K562 (cell line): ENCODE measurements around the gene AKAP6. TPM values are rescaled to one million over a fixed set of nuclear protein-coding genes. Genes with fewer than 3 reads are reported as not detected.

ENCODE experiments used
- ATAC-seq: fragments of 200-7000 bp; cut with Tn5 transposase; 3 replicates; pipeline ENCODE4 v1.9.1; 2020; ENCODE audit warnings: moderate library complexity
- BruUV-seq: library from RNA; stranded (reverse); fragments of 400-500 nt; replicated peaks from 2 replicates; lab custom pipeline; 2021; lab: Mats Ljungman, UMichigan
- CTCF ChIA-PET: fragments of 300-600 bp; formaldehyde crosslinking; extraction: SDS; loops from one replicate; lab custom pipeline; 2021; ENCODE audit warnings: low intra/inter-chr PET ratio; lab: Yijun Ruan, JAX
- POLR2A ChIA-PET: fragments of 300-600, 350-650 bp; sonication (Branson Sonifier 250); formaldehyde crosslinking; extraction: SDS; loops from one replicate; lab custom pipeline; 2021; ENCODE audit warnings: antibody characterized with exemption, inconsistent platforms; lab: Yijun Ruan, JAX
- DNase-seq, 4 experiments: peaks; one replicate each; pipeline versions ENCODE4 v3.0.0 to v3.0.0-alpha.2; 2011 to 2018; ENCODE audit warnings: low spot score in 3 of 4, mixed read lengths in 3 of 4; ENCODE audit errors: extremely low read depth in 1 of 4
- FAIRE-seq: peaks from 2 replicates; lab custom pipeline; 2011; peaks lifted over from hg19 to GRCh38; lab: Jason Lieb, UNC
- H2AFZ ChIP-seq: 2 replicates; pipeline ENCODE4 v1.6.0; 2011; ENCODE audit warnings: low read depth, low read length, control low read depth, inconsistent platforms
- H3K27ac ChIP-seq: fragments of 200-600 bp; 3 replicates; pipeline ENCODE4 v1.8.0; 2011; ENCODE audit warnings: low read depth, mild to moderate bottlenecking, control low read depth, inconsistent platforms, low read length, moderate library complexity, mixed read lengths; ENCODE audit errors: extremely low read depth
- H3K27me3 ChIP-seq, 2 experiments: fragments of 300-600 bp in 1 of 2; 2 replicates in 1 of 2; 3 replicates in 1 of 2; pipeline versions ENCODE4 v1.6.0 to v1.8.0; 2011; ENCODE audit warnings: inconsistent platforms in 2 of 2, low read length in 2 of 2, mild to moderate bottlenecking in 1 of 2, mixed read lengths in 1 of 2, moderate library complexity in 1 of 2; ENCODE audit not compliant: control insufficient read depth in 2 of 2, insufficient read depth in 2 of 2
- H3K36me3 ChIP-seq: fragments of 300-600 bp; 3 replicates; pipeline ENCODE4 v1.8.0; 2011; ENCODE audit warnings: mild to moderate bottlenecking, low read length, inconsistent platforms; ENCODE audit not compliant: control insufficient read depth, insufficient read depth
- H3K4me1 ChIP-seq, 2 experiments: fragments of 200-600 bp in 1 of 2; replicated peaks in 1 of 2; 2 replicates in 1 of 2; 3 replicates in 1 of 2; pipeline versions ENCODE4 v1.5.1 to v1.8.0; 2011; ENCODE audit warnings: inconsistent platforms in 2 of 2, low read length in 2 of 2, mild to moderate bottlenecking in 1 of 2, mixed read lengths in 1 of 2, moderate library complexity in 1 of 2; ENCODE audit not compliant: control insufficient read depth in 2 of 2, insufficient read depth in 2 of 2
- H3K4me2 ChIP-seq: 2 replicates; pipeline ENCODE4 v1.6.1; 2011; ENCODE audit warnings: low read length, control low read depth, inconsistent platforms, mixed read lengths; ENCODE audit not compliant: insufficient read depth
- H3K4me3 ChIP-seq: fragments of 200-600 bp; sonication (generic), shearing (Covaris generic); 2 replicates; pipeline ENCODE4 v1.5.1; 2016; ENCODE audit warnings: control low read depth, inconsistent platforms
- H3K79me2 ChIP-seq: fragments of 200-600 bp; 3 replicates; pipeline ENCODE4 v1.8.0; 2011; ENCODE audit warnings: low read length, inconsistent platforms; ENCODE audit not compliant: control insufficient read depth, insufficient read depth
- H3K9ac ChIP-seq, 2 experiments: 2 replicates each; pipeline versions ENCODE4 v1.6.0 to v1.6.1; 2011; ENCODE audit warnings: low read depth in 2 of 2, low read length in 2 of 2, control low read depth in 1 of 2, inconsistent platforms in 1 of 2, mild to moderate bottlenecking in 1 of 2, mixed read lengths in 1 of 2; ENCODE audit not compliant: insufficient read depth in 1 of 2
- H3K9me1 ChIP-seq: one replicate; pipeline ENCODE4 v1.6.0; 2011; ENCODE audit warnings: inconsistent platforms, mild to moderate bottlenecking, low read length, moderate library complexity; ENCODE audit not compliant: control insufficient read depth, insufficient read depth
- H3K9me3 ChIP-seq: replicated peaks from 2 replicates; pipeline ENCODE4 v1.5.1; 2011; ENCODE audit warnings: low read depth, low read length, inconsistent platforms; ENCODE audit not compliant: control insufficient read depth, insufficient read depth
- H4K20me1 ChIP-seq: replicated peaks from 2 replicates; pipeline ENCODE4 v1.6.1; 2011; ENCODE audit warnings: low read length, inconsistent platforms, mixed read lengths; ENCODE audit not compliant: control insufficient read depth, insufficient read depth
- KDM4B ChIP-seq, 2 experiments: fragments of 450-650 bp in 1 of 2; sonication (generic) in 1 of 2; IDR thresholded peaks; 2 replicates each; pipeline ENCODE4 v1.6.1; 2016 to 2017; ENCODE audit warnings: borderline replicate concordance in 2 of 2, antibody characterized with exemption in 1 of 2, low read depth in 1 of 2, mild to moderate bottlenecking in 1 of 2
- MCM5 ChIP-seq: fragments of 450-650 bp; IDR thresholded peaks from 2 replicates; pipeline ENCODE4 v1.6.1; 2016; ENCODE audit warnings: low read depth
- POLR3G ChIP-seq: IDR thresholded peaks from 2 replicates; pipeline ENCODE4 v1.6.1; 2011; ENCODE audit not compliant: insufficient read length, insufficient replicate concordance; ENCODE audit errors: extremely low read depth
- RBM22 ChIP-seq: fragments of 200-400 bp; formaldehyde crosslinking; IDR thresholded peaks from 2 replicates; pipeline ENCODE4 v1.6.1; 2018; ENCODE audit warnings: low read length, low read depth; ENCODE audit not compliant: poor library complexity, severe bottlenecking
- TOE1 ChIP-seq, 2 experiments: fragments of 450-650 bp in 1 of 2; sonication (generic) in 1 of 2; formaldehyde crosslinking in 1 of 2; IDR thresholded peaks; 2 replicates each; pipeline versions ENCODE4 v1.7.1 to v1.8.0; 2016 to 2022; ENCODE audit warnings: borderline replicate concordance in 2 of 2, mild to moderate bottlenecking in 2 of 2, antibody characterized with exemption in 1 of 2, inconsistent platforms in 1 of 2, low read depth in 1 of 2, missing genetic modification reagents in 1 of 2, moderate library complexity in 1 of 2
- ZNF778 ChIP-seq: fragments of 450-650 bp; formaldehyde crosslinking; IDR thresholded peaks from 2 replicates; pipeline ENCODE4 v1.4.0; 2020; ENCODE audit warnings: mild to moderate bottlenecking, moderate library complexity
- WGBS: fragments of 100-300 bp; shearing (Covaris generic); methylation state at CpG from one replicate; pipeline ENCODE4 v1.1.6; 2016; ENCODE audit warnings: low coverage, mixed read lengths; ENCODE audit not compliant: insufficient coverage; ENCODE audit errors: missing lambda C conversion rate; 5-methylcytosine and 5-hydroxymethylcytosine counted together
- in situ Hi-C: fragments of 300-500 bp; cut with MboI; formaldehyde crosslinking; loops from 4 replicates; pipeline ENCODE4 v1.15.0; 2018; ENCODE audit warnings: inconsistent platforms, mixed read lengths
- intact Hi-C: fragments of 100-400 bp; cut with micrococcal nuclease; formaldehyde crosslinking; loops from 2 replicates; pipeline ENCODE4 v1.14.2; 2022
- polyA plus RNA-seq, 8 experiments: library from polyadenylated mRNA; depleted of rRNA in 4 of 8; stranded (reverse) in 5 of 8; unstranded in 3 of 8; fragments of >200 nt; fragmentation: Nextera tagmentation in 2 of 8; fragmentation: Illumina TruSeq in 1 of 8; extraction: Ambion mirVana in 2 of 8; extraction: Trizol in 1 of 8; gene quantifications; 2 replicates each; pipeline versions ENCODE4 v1.2.1 to v1.2.3, GENCODE V29; 2011 to 2014; ENCODE audit warnings: inconsistent platforms in 1 of 8, missing spikeins in 1 of 8
- total RNA-seq, 7 experiments: library from RNA; depleted of rRNA in 6 of 7; stranded (reverse); fragments of >200 nt in 6 of 7; fragmentation: Illumina TruSeq in 2 of 7; extraction: Trizol in 2 of 7; gene quantifications; 2 replicates each; pipeline versions ENCODE4 v1.2.1 to v1.2.3, GENCODE V29; 2011 to 2021; ENCODE audit warnings: low replicate concordance in 1 of 7
- TF ChIP-seq, protein P1 (sequence below), 2 experiments: fragments of 450-650 bp in 1 of 2; IDR thresholded peaks; 2 replicates each; pipeline ENCODE4 v1.6.1; 2011 to 2017; ENCODE audit warnings: low read depth in 2 of 2, antibody characterized with exemption in 1 of 2, borderline replicate concordance in 1 of 2, low read length in 1 of 2, mild to moderate bottlenecking in 1 of 2, mixed read lengths in 1 of 2; ENCODE audit not compliant: control insufficient read depth in 1 of 2
- TF ChIP-seq, protein P2 (sequence below), 2 experiments: IDR thresholded peaks; 2 replicates each; pipeline ENCODE4 v1.6.1; 2012; ENCODE audit warnings: improper control_type of control experiment in 2 of 2, low read depth in 2 of 2, low read length in 2 of 2, borderline replicate concordance in 1 of 2
- TF ChIP-seq, protein P3 (sequence below): fragments of 450-650 bp; IDR thresholded peaks from 2 replicates; pipeline ENCODE4 v1.6.1; 2017; ENCODE audit warnings: antibody characterized with exemption, mild to moderate bottlenecking

AKAP6 gene
- total and polyA plus RNA-seq, 9 of the 15 experiments (the other 6 are each of a cell fraction or from before 2014, with no cell fraction given) = 0.03 to 1.7 (median 0.48) TPM

DNA sequence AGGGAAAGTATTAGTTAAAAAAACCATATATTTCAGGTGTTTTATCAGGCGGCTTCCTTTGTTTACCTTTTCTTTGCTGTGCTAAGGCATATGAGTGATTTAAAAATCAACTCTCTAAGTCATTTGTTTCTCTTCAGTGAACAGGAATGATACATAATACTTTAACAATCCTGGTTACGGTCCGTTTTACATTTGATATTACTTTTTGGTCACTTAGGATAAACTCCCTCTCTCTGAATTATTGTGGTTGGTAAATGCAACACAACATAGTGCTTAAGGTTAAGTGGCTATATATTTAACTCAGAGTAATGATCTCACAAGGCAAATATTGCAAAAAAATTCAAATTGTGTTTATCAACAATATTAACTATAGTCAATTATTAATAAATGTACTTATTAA is 32.7 kb upstream of the AKAP6 start (continued):
- TF ChIP-seq TOE1 (IDR thresholded peaks at IDR 0.05; ENCODE audit: borderline replicate concordance) (no peak), TOE1 (CRISPR knock-in tag; IDR thresholded peaks at IDR 0.05; ENCODE audit: borderline replicate concordance, low read depth) (no peak), KDM4B (IDR thresholded peaks at IDR 0.05; ENCODE audit: borderline replicate concordance in 2 of 2, low read depth in 1 of 2) (no peak), ZNF778 (CRISPR knock-in tag) (no peak), MCM5 (no peak)
- TF ChIP-seq, protein P1, sequence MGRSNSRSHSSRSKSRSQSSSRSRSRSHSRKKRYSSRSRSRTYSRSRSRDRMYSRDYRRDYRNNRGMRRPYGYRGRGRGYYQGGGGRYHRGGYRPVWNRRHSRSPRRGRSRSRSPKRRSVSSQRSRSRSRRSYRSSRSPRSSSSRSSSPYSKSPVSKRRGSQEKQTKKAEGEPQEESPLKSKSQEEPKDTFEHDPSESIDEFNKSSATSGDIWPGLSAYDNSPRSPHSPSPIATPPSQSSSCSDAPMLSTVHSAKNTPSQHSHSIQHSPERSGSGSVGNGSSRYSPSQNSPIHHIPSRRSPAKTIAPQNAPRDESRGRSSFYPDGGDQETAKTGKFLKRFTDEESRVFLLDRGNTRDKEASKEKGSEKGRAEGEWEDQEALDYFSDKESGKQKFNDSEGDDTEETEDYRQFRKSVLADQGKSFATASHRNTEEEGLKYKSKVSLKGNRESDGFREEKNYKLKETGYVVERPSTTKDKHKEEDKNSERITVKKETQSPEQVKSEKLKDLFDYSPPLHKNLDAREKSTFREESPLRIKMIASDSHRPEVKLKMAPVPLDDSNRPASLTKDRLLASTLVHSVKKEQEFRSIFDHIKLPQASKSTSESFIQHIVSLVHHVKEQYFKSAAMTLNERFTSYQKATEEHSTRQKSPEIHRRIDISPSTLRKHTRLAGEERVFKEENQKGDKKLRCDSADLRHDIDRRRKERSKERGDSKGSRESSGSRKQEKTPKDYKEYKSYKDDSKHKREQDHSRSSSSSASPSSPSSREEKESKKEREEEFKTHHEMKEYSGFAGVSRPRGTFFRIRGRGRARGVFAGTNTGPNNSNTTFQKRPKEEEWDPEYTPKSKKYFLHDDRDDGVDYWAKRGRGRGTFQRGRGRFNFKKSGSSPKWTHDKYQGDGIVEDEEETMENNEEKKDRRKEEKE (IDR thresholded peaks at IDR 0.05; ENCODE audit: borderline replicate concordance in 1 of 2, control insufficient read depth in 1 of 2, low read depth in 2 of 2, low read length in 1 of 2) = no peak

DNA sequence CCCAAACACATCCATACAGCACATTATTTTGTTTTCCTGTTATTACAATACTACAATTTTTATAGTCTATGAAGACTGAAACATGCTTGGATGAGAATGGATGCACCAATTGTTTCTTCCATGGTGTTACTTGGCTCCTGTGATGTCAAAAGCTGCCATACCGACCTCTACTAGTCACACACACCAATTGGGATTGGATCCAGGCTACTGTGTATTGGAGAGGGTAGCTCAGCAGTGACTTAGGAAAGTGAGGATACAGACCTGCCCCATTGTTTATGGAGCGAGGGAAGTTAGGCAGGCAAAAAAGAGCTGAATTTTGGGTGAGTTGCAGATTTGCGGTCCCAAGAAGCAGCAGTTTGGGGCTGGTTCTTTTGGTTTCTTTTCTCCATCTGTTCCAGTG is 30.8 kb upstream of the AKAP6 start:
- FAIRE-seq (no peak), ATAC-seq (no peak), DNase-seq (no peak)
- in situ Hi-C loops (no loop called here), intact Hi-C loops (no loop called here)
- no peak overlapping the region for H2AFZ ChIP-seq
- CTCF ChIA-PET = no interaction called here
- H3K27me3 ChIP-seq = no peaks in the 10 kb centered on the region
- H3K79me2 ChIP-seq = no peaks in the 10 kb centered on the region
- no peak overlapping the region for H3K4me3 ChIP-seq
- H3K27ac ChIP-seq = no peak overlapping the region
- BruUV-seq = no TSS peak
- 62% methylated on average over 2 of the region's 3 CpGs for WGBS
- H3K4me1 ChIP-seq = no peaks in the 10 kb centered on the region
- POLR2A ChIA-PET = no interaction called here
- no peaks in the 10 kb centered on the region for H4K20me1 ChIP-seq
- no peaks in the 10 kb centered on the region for H3K9me3 ChIP-seq
- H3K36me3 ChIP-seq = no peaks in the 10 kb centered on the region
- H3K9ac ChIP-seq = no peak overlapping the region
- H3K4me2 ChIP-seq = no peak overlapping the region
- H3K9me1 ChIP-seq = no peaks in the 10 kb centered on the region
- TF ChIP-seq POLR3G (no peak), RBM22 (no peak)
- TF ChIP-seq, protein P2, sequence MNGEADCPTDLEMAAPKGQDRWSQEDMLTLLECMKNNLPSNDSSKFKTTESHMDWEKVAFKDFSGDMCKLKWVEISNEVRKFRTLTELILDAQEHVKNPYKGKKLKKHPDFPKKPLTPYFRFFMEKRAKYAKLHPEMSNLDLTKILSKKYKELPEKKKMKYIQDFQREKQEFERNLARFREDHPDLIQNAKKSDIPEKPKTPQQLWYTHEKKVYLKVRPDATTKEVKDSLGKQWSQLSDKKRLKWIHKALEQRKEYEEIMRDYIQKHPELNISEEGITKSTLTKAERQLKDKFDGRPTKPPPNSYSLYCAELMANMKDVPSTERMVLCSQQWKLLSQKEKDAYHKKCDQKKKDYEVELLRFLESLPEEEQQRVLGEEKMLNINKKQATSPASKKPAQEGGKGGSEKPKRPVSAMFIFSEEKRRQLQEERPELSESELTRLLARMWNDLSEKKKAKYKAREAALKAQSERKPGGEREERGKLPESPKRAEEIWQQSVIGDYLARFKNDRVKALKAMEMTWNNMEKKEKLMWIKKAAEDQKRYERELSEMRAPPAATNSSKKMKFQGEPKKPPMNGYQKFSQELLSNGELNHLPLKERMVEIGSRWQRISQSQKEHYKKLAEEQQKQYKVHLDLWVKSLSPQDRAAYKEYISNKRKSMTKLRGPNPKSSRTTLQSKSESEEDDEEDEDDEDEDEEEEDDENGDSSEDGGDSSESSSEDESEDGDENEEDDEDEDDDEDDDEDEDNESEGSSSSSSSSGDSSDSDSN (IDR thresholded peaks at IDR 0.05; ENCODE audit: borderline replicate concordance in 1 of 2, low read depth in 2 of 2, low read length in 2 of 2) = no peak
- TF ChIP-seq, protein P3, sequence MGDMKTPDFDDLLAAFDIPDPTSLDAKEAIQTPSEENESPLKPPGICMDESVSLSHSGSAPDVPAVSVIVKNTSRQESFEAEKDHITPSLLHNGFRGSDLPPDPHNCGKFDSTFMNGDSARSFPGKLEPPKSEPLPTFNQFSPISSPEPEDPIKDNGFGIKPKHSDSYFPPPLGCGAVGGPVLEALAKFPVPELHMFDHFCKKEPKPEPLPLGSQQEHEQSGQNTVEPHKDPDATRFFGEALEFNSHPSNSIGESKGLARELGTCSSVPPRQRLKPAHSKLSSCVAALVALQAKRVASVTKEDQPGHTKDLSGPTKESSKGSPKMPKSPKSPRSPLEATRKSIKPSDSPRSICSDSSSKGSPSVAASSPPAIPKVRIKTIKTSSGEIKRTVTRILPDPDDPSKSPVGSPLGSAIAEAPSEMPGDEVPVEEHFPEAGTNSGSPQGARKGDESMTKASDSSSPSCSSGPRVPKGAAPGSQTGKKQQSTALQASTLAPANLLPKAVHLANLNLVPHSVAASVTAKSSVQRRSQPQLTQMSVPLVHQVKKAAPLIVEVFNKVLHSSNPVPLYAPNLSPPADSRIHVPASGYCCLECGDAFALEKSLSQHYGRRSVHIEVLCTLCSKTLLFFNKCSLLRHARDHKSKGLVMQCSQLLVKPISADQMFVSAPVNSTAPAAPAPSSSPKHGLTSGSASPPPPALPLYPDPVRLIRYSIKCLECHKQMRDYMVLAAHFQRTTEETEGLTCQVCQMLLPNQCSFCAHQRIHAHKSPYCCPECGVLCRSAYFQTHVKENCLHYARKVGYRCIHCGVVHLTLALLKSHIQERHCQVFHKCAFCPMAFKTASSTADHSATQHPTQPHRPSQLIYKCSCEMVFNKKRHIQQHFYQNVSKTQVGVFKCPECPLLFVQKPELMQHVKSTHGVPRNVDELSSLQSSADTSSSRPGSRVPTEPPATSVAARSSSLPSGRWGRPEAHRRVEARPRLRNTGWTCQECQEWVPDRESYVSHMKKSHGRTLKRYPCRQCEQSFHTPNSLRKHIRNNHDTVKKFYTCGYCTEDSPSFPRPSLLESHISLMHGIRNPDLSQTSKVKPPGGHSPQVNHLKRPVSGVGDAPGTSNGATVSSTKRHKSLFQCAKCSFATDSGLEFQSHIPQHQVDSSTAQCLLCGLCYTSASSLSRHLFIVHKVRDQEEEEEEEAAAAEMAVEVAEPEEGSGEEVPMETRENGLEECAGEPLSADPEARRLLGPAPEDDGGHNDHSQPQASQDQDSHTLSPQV = no peak
